SK-N-MC (cell line): Measurements from ENCODE around the gene CHST1.

ENCODE experiments used
- EZH2 ChIP-seq: fragments of 200-600 bp; sonication (generic); IDR thresholded peaks from one replicate; pipeline ENCODE4 v1.6.1; 2017; ENCODE audit warnings: antibody characterized with exemption
- POLR2AphosphoS5 ChIP-seq: IDR thresholded peaks from 2 replicates; pipeline ENCODE4 v1.6.1; 2012; ENCODE audit warnings: mild to moderate bottlenecking, low read depth, low read length, borderline replicate concordance

DNA sequence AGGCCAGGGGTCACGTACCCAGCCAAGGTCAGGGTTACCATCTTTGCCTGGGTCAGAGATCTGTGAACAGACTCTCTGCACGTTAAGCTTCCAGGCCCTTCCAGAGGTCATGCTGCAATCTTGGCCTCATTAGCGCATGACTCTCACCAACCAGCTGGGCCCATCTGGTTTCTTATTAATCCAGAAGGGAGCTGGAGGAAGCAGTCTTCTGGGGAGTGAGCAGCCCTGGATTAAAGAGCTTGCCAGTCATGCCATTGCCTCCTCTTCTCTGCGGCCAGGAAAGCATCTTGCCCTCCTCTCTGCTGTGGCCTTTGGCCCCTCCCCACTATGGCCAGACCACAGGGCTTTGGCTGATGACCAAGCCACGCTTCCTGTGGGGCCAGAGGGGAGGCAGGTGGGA is 57.4 kb downstream of the CHST1 start:
- TF ChIP-seq EZH2 (no peak), POLR2AphosphoS5 (no peak)
